ENCODE results near the gene ADAM12. TPM values are rescaled to one million over a fixed set of nuclear protein-coding genes. Genes with fewer than 3 reads are reported as not detected.

Gene ADAM12
- total RNA-seq, 2 donors from 2014 or later = 0.71 to 1.2 TPM

DNA sequence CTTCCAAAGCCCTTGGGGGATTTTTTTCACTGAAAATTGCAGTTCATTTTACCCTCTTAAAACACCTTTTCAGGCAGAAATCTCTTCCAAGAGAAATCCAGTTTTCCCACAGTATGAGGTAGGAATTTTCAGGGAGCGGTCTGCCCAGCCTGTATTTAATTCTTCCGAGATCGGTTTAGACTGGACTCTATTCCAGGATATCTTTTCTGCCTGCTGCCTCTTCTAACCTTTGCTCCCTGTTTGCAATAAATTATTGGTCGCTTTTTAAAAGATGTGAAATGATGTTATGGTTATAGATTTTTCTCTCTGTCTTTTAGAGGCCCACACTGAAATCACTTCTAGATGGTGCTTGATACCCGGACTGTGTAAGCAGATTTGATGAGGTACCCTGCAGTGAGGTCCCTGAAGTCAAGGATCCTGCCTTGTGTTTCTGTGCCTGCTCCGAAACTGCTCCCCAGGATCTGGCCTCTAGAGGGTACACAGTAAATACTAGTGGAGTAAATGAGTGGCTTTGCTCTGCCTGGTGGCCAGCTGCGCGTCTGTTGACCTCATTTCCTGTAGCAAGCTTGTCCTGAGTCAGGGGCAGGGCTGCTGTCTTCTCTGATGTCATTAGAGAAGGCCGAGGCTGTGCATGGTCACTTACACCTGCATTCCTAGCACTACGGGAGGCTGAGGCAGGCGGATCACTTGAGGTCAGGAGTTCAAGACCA lies 300.3 kb downstream of the ADAM12 start:
- H3K27me3 ChIP-seq = no peaks in the 10 kb centered on the region
- TF ChIP-seq, protein P1, sequence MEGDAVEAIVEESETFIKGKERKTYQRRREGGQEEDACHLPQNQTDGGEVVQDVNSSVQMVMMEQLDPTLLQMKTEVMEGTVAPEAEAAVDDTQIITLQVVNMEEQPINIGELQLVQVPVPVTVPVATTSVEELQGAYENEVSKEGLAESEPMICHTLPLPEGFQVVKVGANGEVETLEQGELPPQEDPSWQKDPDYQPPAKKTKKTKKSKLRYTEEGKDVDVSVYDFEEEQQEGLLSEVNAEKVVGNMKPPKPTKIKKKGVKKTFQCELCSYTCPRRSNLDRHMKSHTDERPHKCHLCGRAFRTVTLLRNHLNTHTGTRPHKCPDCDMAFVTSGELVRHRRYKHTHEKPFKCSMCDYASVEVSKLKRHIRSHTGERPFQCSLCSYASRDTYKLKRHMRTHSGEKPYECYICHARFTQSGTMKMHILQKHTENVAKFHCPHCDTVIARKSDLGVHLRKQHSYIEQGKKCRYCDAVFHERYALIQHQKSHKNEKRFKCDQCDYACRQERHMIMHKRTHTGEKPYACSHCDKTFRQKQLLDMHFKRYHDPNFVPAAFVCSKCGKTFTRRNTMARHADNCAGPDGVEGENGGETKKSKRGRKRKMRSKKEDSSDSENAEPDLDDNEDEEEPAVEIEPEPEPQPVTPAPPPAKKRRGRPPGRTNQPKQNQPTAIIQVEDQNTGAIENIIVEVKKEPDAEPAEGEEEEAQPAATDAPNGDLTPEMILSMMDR (IDR thresholded peaks at IDR 0.05) = no peak
- DNase-seq (ENCODE audit: low spot score) = no peak
- H3K9me3 ChIP-seq = no peaks in the 10 kb centered on the region
- H3K36me3 ChIP-seq = no peaks in the 10 kb centered on the region
- H3K27ac ChIP-seq = no peak overlapping the region
- H3K4me3 ChIP-seq = no peak overlapping the region
- no peaks in the 10 kb centered on the region for H3K4me1 ChIP-seq

DNA sequence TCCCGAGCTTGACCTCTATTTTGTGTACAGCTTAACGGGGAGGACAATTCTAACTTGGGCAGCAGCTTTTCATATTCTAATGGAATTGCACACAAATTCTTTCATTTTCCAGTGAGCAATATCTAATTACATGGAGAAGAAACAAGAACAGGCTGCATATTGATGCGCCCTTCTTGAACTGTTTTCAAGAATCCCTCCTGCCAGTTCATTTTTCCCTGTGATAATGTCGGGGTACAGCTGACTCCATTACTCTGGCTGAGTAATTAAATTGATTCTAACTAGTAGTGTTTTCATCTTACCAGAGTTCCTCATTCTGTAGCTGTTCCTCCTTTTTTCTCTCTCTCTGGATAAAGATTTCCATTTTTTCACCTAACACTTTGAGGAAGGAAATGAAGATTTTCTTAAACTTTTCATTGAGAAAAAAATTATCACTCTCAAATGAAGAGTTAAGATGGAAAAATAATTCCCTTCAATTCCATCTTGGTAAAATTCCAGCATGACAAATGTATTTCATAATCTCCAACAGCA lies 301.1 kb downstream of the ADAM12 start:
- TF ChIP-seq, protein P1 (IDR thresholded peaks at IDR 0.05) = no peak
- no peaks in the 10 kb centered on the region for H3K9me3 ChIP-seq
- no peak for DNase-seq (ENCODE audit: low spot score)
- no peak overlapping the region for H3K4me3 ChIP-seq
- H3K27me3 ChIP-seq = no peaks in the 10 kb centered on the region
- no peaks in the 10 kb centered on the region for H3K36me3 ChIP-seq
- no peaks in the 10 kb centered on the region for H3K4me1 ChIP-seq
- H3K27ac ChIP-seq = no peak overlapping the region

DNA sequence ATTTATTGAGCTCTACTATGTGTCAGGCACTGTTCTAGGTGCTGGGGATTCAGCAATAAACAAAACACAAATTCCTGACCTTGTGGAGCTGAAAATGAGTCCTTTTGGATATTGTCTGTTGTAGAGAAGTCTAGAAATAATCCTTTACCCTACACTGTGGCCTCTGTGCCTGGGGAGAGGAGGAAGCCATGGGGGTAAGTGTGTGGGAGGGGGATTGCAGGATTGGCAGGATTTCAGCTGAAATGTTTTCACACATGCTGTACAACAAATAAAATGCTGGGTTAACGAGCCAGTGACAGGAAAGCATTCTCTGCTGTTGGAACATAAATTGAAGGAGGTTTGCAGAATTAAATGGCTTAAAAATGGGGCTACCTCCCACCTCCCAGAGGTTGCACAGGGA lies 302.5 kb downstream of the ADAM12 start:
- Histone ChIP-seq H3K36me3 (no peaks in the 10 kb centered on the region), H3K4me1 (no peaks in the 10 kb centered on the region), H3K27me3 (no peaks in the 10 kb centered on the region), H3K4me3 (no peak overlapping the region), H3K27ac (no peak overlapping the region), H3K9me3 (no peaks in the 10 kb centered on the region)
- no peak for DNase-seq (ENCODE audit: low spot score)
- TF ChIP-seq, protein P1 (IDR thresholded peaks at IDR 0.05) = no peak

DNA sequence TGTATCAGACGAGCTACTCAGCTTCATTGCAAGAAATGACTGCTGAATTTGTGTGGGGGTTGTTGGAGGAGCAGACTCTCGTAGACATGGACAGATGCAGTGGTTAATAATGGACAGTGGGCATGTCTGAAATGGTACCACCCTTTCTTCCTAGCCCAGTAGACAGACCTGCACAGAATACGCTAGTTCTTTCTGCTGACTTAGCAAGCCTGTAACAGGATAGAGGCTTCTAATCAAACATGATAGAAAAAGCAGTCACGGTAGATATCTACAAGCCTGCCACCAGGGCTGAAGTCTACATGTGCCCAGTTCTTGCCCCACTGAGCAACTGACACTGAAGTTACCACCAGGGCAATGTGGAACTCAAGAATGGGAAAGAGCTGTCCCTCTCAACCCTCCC lies 303.9 kb downstream of the ADAM12 start:
- H3K4me3 ChIP-seq = no peak overlapping the region
- TF ChIP-seq, protein P1 (IDR thresholded peaks at IDR 0.05) = no peak
- H3K9me3 ChIP-seq = no peaks in the 10 kb centered on the region
- no peaks in the 10 kb centered on the region for H3K27me3 ChIP-seq
- DNase-seq (ENCODE audit: low spot score) = no peak
- H3K27ac ChIP-seq = no peak overlapping the region
- no peaks in the 10 kb centered on the region for H3K4me1 ChIP-seq
- H3K36me3 ChIP-seq = no peaks in the 10 kb centered on the region

DNA sequence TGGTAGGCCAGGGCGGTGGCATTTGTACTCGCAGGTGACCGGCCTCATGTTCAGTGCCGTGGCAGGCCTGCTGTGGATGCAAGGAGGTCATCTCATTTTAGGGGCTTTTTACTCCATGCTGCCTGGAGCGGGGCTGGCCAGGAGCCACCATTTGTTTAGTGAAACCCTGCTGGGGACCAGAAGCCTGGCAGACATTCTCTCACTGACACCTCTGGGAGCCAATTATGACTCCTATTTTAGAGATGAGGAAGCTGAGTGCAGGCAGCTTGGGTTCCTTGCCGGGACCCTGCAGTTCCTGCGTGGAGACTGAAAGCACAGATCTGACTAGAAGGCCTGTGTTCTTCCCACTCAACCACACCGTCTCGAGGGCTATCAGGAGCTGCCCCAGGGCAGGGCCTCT lies 305.3 kb downstream of the ADAM12 start:
- Histone ChIP-seq H3K4me1 (no peaks in the 10 kb centered on the region), H3K27me3 (no peaks in the 10 kb centered on the region), H3K36me3 (no peaks in the 10 kb centered on the region), H3K27ac (no peak overlapping the region), H3K4me3 (no peak overlapping the region), H3K9me3 (no peaks in the 10 kb centered on the region)
- DNase-seq (ENCODE audit: low spot score) = no peak
- TF ChIP-seq, protein P1 (IDR thresholded peaks at IDR 0.05) = no peak
